ENCODE results near the gene UMODL1.

- TF ChIP-seq CTCF (IDR thresholded peaks at IDR 0.05 in 8 of 11, conservative IDR thresholded peaks at IDR 0.05 in 3 of 11) (no peak), POLR2A (IDR thresholded peaks at IDR 0.05) (no peak), POLR2AphosphoS5 (IDR thresholded peaks at IDR 0.05) (no peak)
These were observed 41.1 kb downstream of the UMODL1 start for GRCh38 chr21:42112238-42112637.
